ENCODE data around the gene TBC1D17. TPM values are rescaled to one million over a fixed set of nuclear protein-coding genes. Genes with fewer than 3 reads are reported as not detected.

Gene TBC1D17
- total RNA-seq, 1 experiment from 2014 or later, result 10.3 TPM

- no peak for DNase-seq (ENCODE audit: low read depth)
Observed at GRCh38 chr19:49894011-49894664, 16.6 kb downstream of the TBC1D17 start.

GRCh38 chr19:49894879-49895565, 17.5 kb downstream of the TBC1D17 start:
- DNase-seq (ENCODE audit: low read depth), result no peak

- no peak for DNase-seq (ENCODE audit: low read depth)
Observed at GRCh38 chr19:49895566-49896297, 18.2 kb downstream of the TBC1D17 start.

- peak; percentile 55 for DNase-seq (ENCODE audit: low read depth)
Observed at GRCh38 chr19:49896863-49897621, 19.5 kb downstream of the TBC1D17 start, which contains the start of gene IL4I1. TSS of gene IL4I1 (minus strand) at chr19:49896887. CDS start at chr19:49896160, 727 bp downstream.

- no peak for DNase-seq (ENCODE audit: low read depth)
Observed at GRCh38 chr19:49904136-49904535, 26.6 kb downstream of the TBC1D17 start.

GRCh38 chr19:49906879-49907564, 29.5 kb downstream of the TBC1D17 start:
- DNase-seq (ENCODE audit: low read depth), result no peak

- DNase-seq (ENCODE audit: low read depth), result no peak
Observed at GRCh38 chr19:49907745-49908446, 30.4 kb downstream of the TBC1D17 start.

- no peak for DNase-seq (ENCODE audit: low read depth)
Observed at GRCh38 chr19:49908480-49909420, 31.2 kb downstream of the TBC1D17 start.

GRCh38 chr19:49910179-49910578, 32.7 kb downstream of the TBC1D17 start:
- no peak for DNase-seq (ENCODE audit: low read depth)

- DNase-seq (ENCODE audit: low read depth), result no peak
Observed at GRCh38 chr19:49911381-49912145, 34.1 kb downstream of the TBC1D17 start.

- DNase-seq (ENCODE audit: low read depth), result no peak
Observed at GRCh38 chr19:49912965-49913685, 35.6 kb downstream of the TBC1D17 start.

GRCh38 chr19:49913720-49914119, 36.2 kb downstream of the TBC1D17 start:
- DNase-seq (ENCODE audit: low read depth), result no peak

- DNase-seq (ENCODE audit: low read depth), result no peak
Observed at GRCh38 chr19:49915271-49915670, 37.8 kb downstream of the TBC1D17 start.

GRCh38 chr19:49916839-49917733, 39.6 kb downstream of the TBC1D17 start:
- DNase-seq (ENCODE audit: low read depth), result no peak

GRCh38 chr19:49918089-49918488, 40.6 kb downstream of the TBC1D17 start:
- DNase-seq (ENCODE audit: low read depth), result no peak

- no peak for DNase-seq (ENCODE audit: low read depth)
Observed at GRCh38 chr19:49920624-49921363, 43.3 kb downstream of the TBC1D17 start.

All from RPMI7951 (cell line).